ENCODE measurements around the gene RAB3A. TPM values are rescaled to one million over a fixed set of nuclear protein-coding genes. Genes with fewer than 3 reads are reported as not detected.
A peak's percentile ranks its signal among the peaks of the same experiment; 100 is the strongest.

The RAB3A gene
- total and polyA plus RNA-seq, 9 of the 15 experiments (the other 6 are each of a cell fraction or from before 2014, with no cell fraction given) = 0.17 to 5.1 (median 0.90) TPM; not detected in 1

- no peak for TF ChIP-seq ZBTB5 (IDR thresholded peaks at IDR 0.05)
- TF ChIP-seq HCFC1 (IDR thresholded peaks at IDR 0.05; ENCODE audit: low read depth, low read length) = no peak
- no peak for TF ChIP-seq NFXL1 (CRISPR knock-in tag; IDR thresholded peaks at IDR 0.05)
- no peak for TF ChIP-seq RFX1 (IDR thresholded peaks at IDR 0.05)
- TF ChIP-seq HDAC8 (tag; IDR thresholded peaks at IDR 0.05) = no peak
- no peak for TF ChIP-seq FOXJ2 (tag; IDR thresholded peaks at IDR 0.05)
Observed at GRCh38 chr19:18230941-18231734, 27.3 kb upstream of the RAB3A start (continued).

- Histone ChIP-seq H3K4me2 (ENCODE audit: insufficient read depth, low read length) (no peak overlapping the region), H2AFZ (ENCODE audit: low read depth, low read length) (no peak overlapping the region), H3K9ac (ENCODE audit: insufficient read depth in 1 of 2, low read depth in 2 of 2, low read length in 2 of 2) (no peak overlapping the region), H3K36me3 (ENCODE audit: control insufficient read depth, insufficient read depth, low read length) (no peaks in the 10 kb centered on the region), H3K9me1 (ENCODE audit: control insufficient read depth, insufficient read depth, low read length) (peaks cover 6% of the 10 kb centered on the region), H3K9me3 (replicated peaks; ENCODE audit: control insufficient read depth, insufficient read depth, low read depth, low read length) (no peaks in the 10 kb centered on the region), H3K4me3 (no peak overlapping the region), H3K4me1 (replicated peaks in 1 of 2; ENCODE audit: control insufficient read depth in 2 of 2, insufficient read depth in 2 of 2, low read length in 2 of 2) (peaks cover 20 to 44% of the 10 kb centered on the region in 2 experiments; a peak in 4 of 5 replicates), H4K20me1 (replicated peaks; ENCODE audit: control insufficient read depth, insufficient read depth, low read length) (peaks cover 5% of the 10 kb centered on the region; the same call in 1 of the 2 replicates), H3K79me2 (ENCODE audit: control insufficient read depth, insufficient read depth, low read length) (no peaks in the 10 kb centered on the region), H3K27ac (ENCODE audit: extremely low read depth, low read depth, low read length) (no peak overlapping the region), H3K27me3 (ENCODE audit: control insufficient read depth in 2 of 2, insufficient read depth in 2 of 2, low read length in 2 of 2) (no peaks in the 10 kb centered on the region; a peak in 1 of 5 replicates)
- no peak for DNase-seq (ENCODE audit: extremely low read depth in 1 of 4, low spot score in 3 of 4)
- CTCF ChIA-PET (ENCODE audit: low intra/inter-chr PET ratio) = no interaction called here
- ATAC-seq = no peak
- intact Hi-C loops (cut with micrococcal nuclease) (no loop called here), in situ Hi-C loops (cut with MboI) (no loop called here)
- POLR2A ChIA-PET = interaction anchor here (1.3 to 1.4 kb wide), 2 partner anchors 11 to 48 kb away, joined by 3 read pairs; no protein-coding TSS in a partner anchor
- BruUV-seq (replicated peaks) = no TSS peak
- FAIRE-seq = no peak
- 13% methylated on average over 4 of the region's 4 CpGs for WGBS (ENCODE audit: insufficient coverage, low coverage, missing lambda C conversion rate)
- peak; percentile 36; the same call in 1 of the 2 replicates for TF ChIP-seq SMARCA5 (IDR thresholded peaks at IDR 0.05)
- no peak for TF ChIP-seq TAL1 (IDR thresholded peaks at IDR 0.05)
- no peak for TF ChIP-seq MEF2D (tag; conservative IDR thresholded peaks at IDR 0.05; ENCODE audit: low read depth)
- TF ChIP-seq ZBTB12 (CRISPR knock-in tag; IDR thresholded peaks at IDR 0.05) = no peak
- no peak for TF ChIP-seq FOXK1 (CRISPR knock-in tag; IDR thresholded peaks at IDR 0.05; ENCODE audit: borderline replicate concordance)
- no peak for TF ChIP-seq NFRKB (IDR thresholded peaks at IDR 0.05; ENCODE audit: low read depth)
- TF ChIP-seq CLOCK (CRISPR knock-in tag; IDR thresholded peaks at IDR 0.05; ENCODE audit: borderline replicate concordance) = no peak
- no peak for TF ChIP-seq FOS (IDR thresholded peaks at IDR 0.05; ENCODE audit: extremely low read depth, insufficient read length)
- no peak for TF ChIP-seq TBP (optimal IDR thresholded peaks at IDR 0.05; ENCODE audit: low read depth, low read length)
- no peak for TF ChIP-seq HLTF (IDR thresholded peaks at IDR 0.05)
Observed at GRCh38 chr19:18229915-18230314, 26.1 kb upstream of the RAB3A start.
